Measurements from ENCODE around the gene PEX11B. TPM values are rescaled to one million over a fixed set of nuclear protein-coding genes. Genes with fewer than 3 reads are reported as not detected.

The PEX11B gene
- total RNA-seq, 1 experiment from 2014 or later, result 22.4 TPM

DNA sequence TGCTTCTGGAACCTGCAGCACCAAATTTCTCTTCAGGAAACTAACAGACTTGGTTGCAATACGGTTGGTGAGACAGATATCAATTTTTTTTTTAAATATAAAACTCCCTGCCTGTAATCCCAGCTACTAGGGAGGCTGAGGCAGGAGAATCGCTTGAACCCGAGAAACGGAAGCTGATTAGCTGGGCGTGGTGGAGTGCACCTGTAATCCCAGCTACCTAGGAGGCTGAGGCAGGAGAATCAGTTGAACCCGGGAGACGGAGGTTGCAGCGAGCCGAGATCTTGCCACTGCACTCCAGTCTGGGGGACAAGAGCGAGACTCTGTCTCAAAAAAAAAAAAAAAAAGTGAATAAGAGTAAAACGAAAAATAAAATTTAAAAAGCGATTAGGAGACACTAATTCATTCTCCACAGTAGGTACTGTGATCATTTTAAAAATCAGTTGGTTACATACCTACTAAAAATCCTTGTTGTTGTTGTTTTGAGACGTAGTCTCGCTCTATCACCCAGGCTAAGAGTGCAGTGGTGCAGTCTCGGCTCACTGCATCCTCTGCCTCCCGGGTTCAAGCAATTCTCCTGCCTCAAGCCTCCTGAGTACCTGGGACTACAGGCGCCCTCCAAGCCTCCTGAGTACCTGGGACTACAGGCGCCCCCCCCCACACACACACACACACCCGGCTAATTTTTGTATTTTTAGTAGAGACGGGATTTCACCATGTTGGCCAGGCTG lies 9.6 kb upstream of the PEX11B start:
- Histone ChIP-seq H3K4me1 (ENCODE audit: insufficient read depth, low read length, poor library complexity, severe bottlenecking) (peaks cover 11% of the 10 kb centered on the region), H3K9me3 (ENCODE audit: low read depth, low read length, poor library complexity, severe bottlenecking) (no peaks in the 10 kb centered on the region), H3K27ac (ENCODE audit: low read depth, low read length, poor library complexity, severe bottlenecking) (peak overlapping the region; percentile 95), H3K4me3 (ENCODE audit: low read depth, low read length, poor library complexity, severe bottlenecking) (peak overlapping the region; percentile 68), H3K36me3 (ENCODE audit: insufficient read depth, low read length, poor library complexity, severe bottlenecking) (peaks cover 15% of the 10 kb centered on the region), H3K27me3 (replicated peaks; ENCODE audit: insufficient read depth, low read depth, low read length, poor library complexity) (no peaks in the 10 kb centered on the region)
- intact Hi-C loops (cut with micrococcal nuclease; ENCODE audit: unreplicated experiment), result loop anchor here (2.0 to 5.0 kb wide), 2 partner anchors 34 to 69 kb away; partner anchors contain the start of genes ANKRD34A, PIAS3 and POLR3GL
- TF ChIP-seq CTCF (conservative IDR thresholded peaks at IDR 0.05; ENCODE audit: low read depth, low read length) (no peak), EZH2 (IDR thresholded peaks at IDR 0.05; ENCODE audit: borderline replicate concordance, low read depth, low read length, poor library complexity, severe bottlenecking) (no peak)
- TSS peak; percentile 98 for BruUV-seq (replicated peaks)
- ChIA-PET CTCF (interaction anchor here (0.6 to 1.5 kb wide), 6 partner anchors 9 to 82 kb away, joined by 3 to 10 read pairs (median 5); partner anchors contain the start of genes LIX1L, NUDT17 and PEX11B), POLR2A (ENCODE audit: low non-redundant PET) (interaction anchor here (0.9 to 1.0 kb wide), 3 partner anchors 30 to 66 kb away, joined by 3 to 6 read pairs (median 3); partner anchors contain the start of genes LIX1L and POLR3GL)
- DNase-seq (ENCODE audit: low spot score), result no peak

GRCh38 chr1:145927063-145927886 lies 8.8 kb upstream of the PEX11B start, which contains the start of gene RBM8A:
Gene RBM8A (minus strand): TSS chr1:145927484. CDS start chr1:145927426, 58 bp downstream.
- intact Hi-C loops (cut with micrococcal nuclease; ENCODE audit: unreplicated experiment), result loop anchor here (2.0 to 5.0 kb wide), 2 partner anchors 35 to 68 kb away; partner anchors contain the start of genes ANKRD34A, PIAS3 and POLR3GL
- peak; percentile 99 for DNase-seq (ENCODE audit: low spot score)
- BruUV-seq (replicated peaks), result no TSS peak

More at GRCh38 chr1:145927063-145927886, 8.8 kb upstream of the PEX11B start, which contains the start of gene RBM8A:
- Histone ChIP-seq H3K27ac (ENCODE audit: low read depth, low read length, poor library complexity, severe bottlenecking) (peak within 1 kb of the TSS; percentile 95), H3K4me1 (ENCODE audit: insufficient read depth, low read length, poor library complexity, severe bottlenecking) (peaks cover 13% of the 10 kb centered on the region), H3K9me3 (ENCODE audit: low read depth, low read length, poor library complexity, severe bottlenecking) (no peaks in the 10 kb centered on the region), H3K36me3 (ENCODE audit: insufficient read depth, low read length, poor library complexity, severe bottlenecking) (peaks cover 20% of the 10 kb centered on the region), H3K27me3 (replicated peaks; ENCODE audit: insufficient read depth, low read depth, low read length, poor library complexity) (no peaks in the 10 kb centered on the region), H3K4me3 (ENCODE audit: low read depth, low read length, poor library complexity, severe bottlenecking) (peak within 1 kb of the TSS; percentile 68)
- ChIA-PET POLR2A (ENCODE audit: low non-redundant PET) (interaction anchor here (0.9 to 1.0 kb wide), 3 partner anchors 31 to 67 kb away, joined by 3 to 6 read pairs (median 3); partner anchors contain the start of genes LIX1L and POLR3GL), CTCF (interaction anchor here (0.6 to 1.5 kb wide), 6 partner anchors 9 to 82 kb away, joined by 3 to 10 read pairs (median 5); partner anchors contain the start of genes LIX1L, NUDT17 and PEX11B)
- TF ChIP-seq CTCF (conservative IDR thresholded peaks at IDR 0.05; ENCODE audit: low read depth, low read length) (peak; percentile 76), EZH2 (IDR thresholded peaks at IDR 0.05; ENCODE audit: borderline replicate concordance, low read depth, low read length, poor library complexity, severe bottlenecking) (no peak)
